ENCODE results near the gene SCAMP1.

SCAMP1 gene

DNA sequence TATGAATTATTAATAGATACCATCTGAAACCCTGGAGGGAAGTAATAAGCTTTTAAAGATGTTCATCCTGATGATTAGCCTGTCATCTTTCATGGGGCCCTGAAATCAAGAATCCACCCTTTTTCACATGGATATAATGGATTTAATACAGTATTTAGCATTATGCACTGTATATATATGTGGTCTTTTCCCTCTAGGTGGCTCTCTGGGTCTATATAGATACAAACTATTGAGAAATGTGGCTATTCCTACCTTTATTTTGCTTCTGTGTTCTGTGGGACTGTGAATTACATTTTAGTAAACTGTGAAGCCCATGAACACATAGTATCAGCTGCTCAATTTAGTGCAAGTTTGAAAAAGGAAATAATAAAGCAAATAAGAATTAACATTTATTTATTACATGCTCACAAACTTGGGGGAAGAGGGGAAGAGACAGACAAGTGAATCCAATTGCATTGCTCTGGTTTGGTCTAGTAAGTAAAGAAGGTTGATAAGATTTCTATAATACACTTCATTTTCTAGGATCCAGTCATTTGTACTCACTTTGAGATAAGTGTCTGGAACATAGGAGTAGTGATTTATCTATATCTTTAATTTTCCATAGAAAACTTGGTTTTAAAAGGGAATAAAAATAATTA, 112.2 kb downstream of the SCAMP1 start:
- Histone ChIP-seq H2AFZ (ENCODE audit: insufficient read depth, low read length, poor library complexity) (no peak overlapping the region), H3K79me2 (ENCODE audit: control insufficient read depth, insufficient read depth, low read length, poor library complexity) (no peaks in the 10 kb centered on the region), H4K12ac (ENCODE audit: low read depth, low read length) (no peak overlapping the region), H3K4me2 (ENCODE audit: low read length) (no peak overlapping the region), H3K4ac (ENCODE audit: low read depth, low read length) (no peak overlapping the region), H4K8ac (ENCODE audit: low read depth, low read length) (no peak overlapping the region), H2AK5ac (ENCODE audit: low read length) (no peak overlapping the region), H4K91ac (ENCODE audit: low read depth, low read length) (no peak overlapping the region), H3K14ac (ENCODE audit: low read length) (no peak overlapping the region), H3K27ac (ENCODE audit: low read depth, low read length) (no peak overlapping the region), H3K4me1 (ENCODE audit: control insufficient read depth in 1 of 2, insufficient read depth in 2 of 2, low read length in 2 of 2) (no peaks in the 10 kb centered on the region), H3K36me3 (ENCODE audit: control insufficient read depth in 1 of 2, insufficient read depth in 2 of 2, low read length in 2 of 2) (no peaks in the 10 kb centered on the region), H3K18ac (ENCODE audit: low read length) (no peak overlapping the region), H2BK120ac (ENCODE audit: insufficient read depth, low read length, poor library complexity) (no peak overlapping the region), H2BK12ac (ENCODE audit: low read length) (no peak overlapping the region), H3K9me3 (ENCODE audit: insufficient read depth, low read depth, low read length) (peaks cover 1% of the 10 kb centered on the region), H3K23ac (ENCODE audit: low read length) (no peak overlapping the region), H3K79me1 (ENCODE audit: low read length) (no peaks in the 10 kb centered on the region), H2BK5ac (ENCODE audit: low read depth, low read length, poor library complexity) (no peak overlapping the region), H3K4me3 (ENCODE audit: low read depth, low read length) (no peak overlapping the region), H3K27me3 (ENCODE audit: insufficient read depth, low read length) (no peaks in the 10 kb centered on the region), H3K9ac (ENCODE audit: low read length) (no peak overlapping the region)
- DNase-seq: no peak

DNA sequence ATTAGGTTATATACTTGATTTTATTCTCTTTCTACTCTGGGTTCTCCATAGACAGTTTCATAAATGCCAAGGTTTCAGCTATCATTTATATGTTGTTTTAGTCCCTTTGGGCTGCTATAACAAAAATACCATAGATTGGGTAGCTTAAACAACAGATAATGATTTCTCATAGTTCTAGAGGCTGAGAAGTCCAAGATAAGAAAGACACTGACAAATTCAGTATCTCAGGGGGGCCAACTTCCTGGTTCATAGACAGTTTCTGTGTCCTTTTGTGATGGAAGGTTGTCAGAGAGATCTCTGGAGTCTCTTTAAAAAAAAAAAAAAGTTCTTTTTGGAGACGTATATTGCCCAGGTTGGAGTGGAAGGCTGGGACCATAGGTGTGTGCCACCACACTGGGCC, 113.3 kb downstream of the SCAMP1 start:
- H3K9ac ChIP-seq (ENCODE audit: low read length): no peak overlapping the region
- no peak overlapping the region for H4K12ac ChIP-seq (ENCODE audit: low read depth, low read length)
- H3K79me1 ChIP-seq (ENCODE audit: low read length): no peaks in the 10 kb centered on the region
- no peaks in the 10 kb centered on the region for H3K36me3 ChIP-seq (ENCODE audit: control insufficient read depth in 1 of 2, insufficient read depth in 2 of 2, low read length in 2 of 2)
- no peaks in the 10 kb centered on the region for H3K27me3 ChIP-seq (ENCODE audit: insufficient read depth, low read length)
- no peak overlapping the region for H2BK5ac ChIP-seq (ENCODE audit: low read depth, low read length, poor library complexity)
- no peak overlapping the region for H2BK12ac ChIP-seq (ENCODE audit: low read length)
- no peak overlapping the region for H3K4me2 ChIP-seq (ENCODE audit: low read length)
- no peak overlapping the region for H2AFZ ChIP-seq (ENCODE audit: insufficient read depth, low read length, poor library complexity)
- H3K79me2 ChIP-seq (ENCODE audit: control insufficient read depth, insufficient read depth, low read length, poor library complexity): no peaks in the 10 kb centered on the region
- no peak overlapping the region for H3K14ac ChIP-seq (ENCODE audit: low read length)
- no peak overlapping the region for H4K8ac ChIP-seq (ENCODE audit: low read depth, low read length)
- H4K91ac ChIP-seq (ENCODE audit: low read depth, low read length): no peak overlapping the region
- no peak overlapping the region for H2BK120ac ChIP-seq (ENCODE audit: insufficient read depth, low read length, poor library complexity)
- DNase-seq: no peak
- H3K4me1 ChIP-seq (ENCODE audit: control insufficient read depth in 1 of 2, insufficient read depth in 2 of 2, low read length in 2 of 2): no peaks in the 10 kb centered on the region
- peaks cover 1% of the 10 kb centered on the region for H3K9me3 ChIP-seq (ENCODE audit: insufficient read depth, low read depth, low read length)
- no peak overlapping the region for H3K4me3 ChIP-seq (ENCODE audit: low read depth, low read length)
- no peak overlapping the region for H3K4ac ChIP-seq (ENCODE audit: low read depth, low read length)
- H2AK5ac ChIP-seq (ENCODE audit: low read length): no peak overlapping the region
- no CpG with 5 or more reads among the region's 1 CpG for WGBS (ENCODE audit: extremely low coverage, insufficient coverage, insufficient read length)
- H3K27ac ChIP-seq (ENCODE audit: low read depth, low read length): no peak overlapping the region
- no peak overlapping the region for H3K23ac ChIP-seq (ENCODE audit: low read length)
- H3K18ac ChIP-seq (ENCODE audit: low read length): no peak overlapping the region

DNA sequence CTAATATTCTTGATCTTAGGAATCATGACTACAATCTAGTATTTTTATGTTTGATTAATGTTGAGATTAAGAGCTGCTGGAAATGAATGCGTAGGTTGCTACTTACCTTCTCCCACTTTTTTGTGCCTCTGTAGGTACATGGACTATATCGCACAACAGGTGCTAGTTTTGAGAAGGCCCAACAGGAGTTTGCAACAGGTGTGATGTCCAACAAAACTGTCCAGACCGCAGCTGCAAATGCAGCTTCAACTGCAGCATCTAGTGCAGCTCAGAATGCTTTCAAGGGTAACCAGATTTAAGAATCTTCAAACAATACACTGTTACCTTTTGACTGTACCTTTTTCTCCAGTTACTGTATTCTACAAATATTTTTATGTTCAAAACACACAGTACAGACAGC, 115.0 kb downstream of the SCAMP1 start:
- Histone ChIP-seq H4K12ac (ENCODE audit: low read depth, low read length) (no peak overlapping the region), H4K91ac (ENCODE audit: low read depth, low read length) (no peak overlapping the region), H3K4ac (ENCODE audit: low read depth, low read length) (no peak overlapping the region), H3K27me3 (ENCODE audit: insufficient read depth, low read length) (no peaks in the 10 kb centered on the region), H3K79me1 (ENCODE audit: low read length) (no peaks in the 10 kb centered on the region), H3K27ac (ENCODE audit: low read depth, low read length) (no peak overlapping the region), H2AFZ (ENCODE audit: insufficient read depth, low read length, poor library complexity) (no peak overlapping the region), H2BK120ac (ENCODE audit: insufficient read depth, low read length, poor library complexity) (no peak overlapping the region), H3K9me3 (ENCODE audit: insufficient read depth, low read depth, low read length) (peaks cover 1% of the 10 kb centered on the region), H4K8ac (ENCODE audit: low read depth, low read length) (no peak overlapping the region), H3K79me2 (ENCODE audit: control insufficient read depth, insufficient read depth, low read length, poor library complexity) (no peaks in the 10 kb centered on the region), H3K4me2 (ENCODE audit: low read length) (no peak overlapping the region), H2AK5ac (ENCODE audit: low read length) (no peak overlapping the region), H3K14ac (ENCODE audit: low read length) (no peak overlapping the region), H3K4me3 (ENCODE audit: low read depth, low read length) (no peak overlapping the region), H3K9ac (ENCODE audit: low read length) (no peak overlapping the region), H3K4me1 (ENCODE audit: control insufficient read depth in 1 of 2, insufficient read depth in 2 of 2, low read length in 2 of 2) (no peaks in the 10 kb centered on the region), H3K23ac (ENCODE audit: low read length) (no peak overlapping the region), H2BK12ac (ENCODE audit: low read length) (no peak overlapping the region), H3K36me3 (ENCODE audit: control insufficient read depth in 1 of 2, insufficient read depth in 2 of 2, low read length in 2 of 2) (no peaks in the 10 kb centered on the region), H3K18ac (ENCODE audit: low read length) (no peak overlapping the region), H2BK5ac (ENCODE audit: low read depth, low read length, poor library complexity) (no peak overlapping the region)
- WGBS (ENCODE audit: extremely low coverage, insufficient coverage, insufficient read length): no CpG with 5 or more reads among the region's 3 CpGs
- DNase-seq: no peak

DNA sequence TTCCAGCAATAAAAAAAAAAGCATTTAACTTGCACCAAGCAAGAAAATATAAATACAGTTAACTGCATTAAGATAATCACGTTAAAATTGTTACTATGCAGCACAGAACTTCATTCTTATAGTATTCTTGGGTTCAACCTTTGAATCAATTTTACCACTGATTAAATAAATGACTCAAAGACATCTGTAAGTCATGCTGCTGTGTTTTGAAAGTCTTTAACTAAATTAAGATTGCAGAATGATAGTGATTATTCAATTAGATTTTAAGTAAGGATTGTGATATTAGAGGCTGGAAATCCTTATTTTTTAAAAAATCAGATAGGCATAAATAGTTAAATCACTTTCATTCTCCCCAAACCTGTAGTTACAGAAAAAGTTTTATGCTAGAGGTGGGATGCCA, 116.4 kb downstream of the SCAMP1 start:
- no peak overlapping the region for H3K4me3 ChIP-seq (ENCODE audit: low read depth, low read length)
- no peak overlapping the region for H4K91ac ChIP-seq (ENCODE audit: low read depth, low read length)
- no peak overlapping the region for H4K12ac ChIP-seq (ENCODE audit: low read depth, low read length)
- no peak overlapping the region for H4K8ac ChIP-seq (ENCODE audit: low read depth, low read length)
- H3K79me1 ChIP-seq (ENCODE audit: low read length): no peaks in the 10 kb centered on the region
- H3K4me2 ChIP-seq (ENCODE audit: low read length): no peak overlapping the region
- H3K18ac ChIP-seq (ENCODE audit: low read length): no peak overlapping the region
- H3K27me3 ChIP-seq (ENCODE audit: insufficient read depth, low read length): no peaks in the 10 kb centered on the region
- H2BK120ac ChIP-seq (ENCODE audit: insufficient read depth, low read length, poor library complexity): no peak overlapping the region
- H3K79me2 ChIP-seq (ENCODE audit: control insufficient read depth, insufficient read depth, low read length, poor library complexity): no peaks in the 10 kb centered on the region
- no peak overlapping the region for H3K23ac ChIP-seq (ENCODE audit: low read length)
- H2AK5ac ChIP-seq (ENCODE audit: low read length): no peak overlapping the region
- no peak overlapping the region for H2AFZ ChIP-seq (ENCODE audit: insufficient read depth, low read length, poor library complexity)
- no peak for DNase-seq
- no peak overlapping the region for H2BK12ac ChIP-seq (ENCODE audit: low read length)
- peaks cover 1% of the 10 kb centered on the region for H3K9me3 ChIP-seq (ENCODE audit: insufficient read depth, low read depth, low read length)
- H3K14ac ChIP-seq (ENCODE audit: low read length): no peak overlapping the region
- H3K27ac ChIP-seq (ENCODE audit: low read depth, low read length): no peak overlapping the region
- no peaks in the 10 kb centered on the region for H3K4me1 ChIP-seq (ENCODE audit: control insufficient read depth in 1 of 2, insufficient read depth in 2 of 2, low read length in 2 of 2)
- no peaks in the 10 kb centered on the region for H3K36me3 ChIP-seq (ENCODE audit: control insufficient read depth in 1 of 2, insufficient read depth in 2 of 2, low read length in 2 of 2)
- H3K9ac ChIP-seq (ENCODE audit: low read length): no peak overlapping the region
- WGBS (ENCODE audit: extremely low coverage, insufficient coverage, insufficient read length): no CpG with 5 or more reads among the region's 1 CpG
- no peak overlapping the region for H2BK5ac ChIP-seq (ENCODE audit: low read depth, low read length, poor library complexity)
- H3K4ac ChIP-seq (ENCODE audit: low read depth, low read length): no peak overlapping the region

All from trophoblast cell (in vitro differentiated cells and primary cell).